A549 (cell line): Measurements from ENCODE around the gene CMTR1. TPM values are rescaled to one million over a fixed set of nuclear protein-coding genes. Genes with fewer than 3 reads are reported as not detected.
A peak's percentile ranks its signal among the peaks of the same experiment; 100 is the strongest.

ENCODE experiments used
- ATAC-seq, 2 experiments: fragments of 200-7000 bp in 1 of 2; fragments of >200 bp in 1 of 2; cut with Nextera tagmentation in 1 of 2; cut with Tn5 transposase in 1 of 2; 3 replicates each; pipeline versions ENCODE4 v1.8.0 to v1.9.1; 2018 to 2020; ENCODE audit warnings: mild to moderate bottlenecking in 1 of 2, moderate library complexity in 1 of 2
- CTCF ChIA-PET: fragments of 300-600 bp; sonication (Branson Sonifier 250); formaldehyde crosslinking; extraction: SDS; loops from one replicate; lab custom pipeline; 2021; ENCODE audit warnings: antibody characterized with exemption, inconsistent platforms; lab: Yijun Ruan, JAX
- POLR2A ChIA-PET: fragments of 350-600 bp; formaldehyde crosslinking; extraction: SDS; loops from one replicate; lab custom pipeline; 2021; ENCODE audit warnings: antibody characterized with exemption, inconsistent platforms; lab: Yijun Ruan, JAX
- DNase-seq, 2 experiments: peaks; one replicate each; pipeline versions ENCODE4 v3.0.0 to v3.0.0-alpha.2; 2011 to 2016; ENCODE audit warnings: low read depth in 1 of 2, low spot score in 1 of 2
- FAIRE-seq: peaks from 2 replicates; lab custom pipeline; 2011; peaks lifted over from hg19 to GRCh38; lab: Jason Lieb, UNC
- H3K27ac ChIP-seq, 2 experiments: fragments of >200 bp; sonication (Bioruptor Twin); formaldehyde crosslinking; 3 replicates each; pipeline ENCODE4 v1.5.1; 2016 to 2017
- H3K4me1 ChIP-seq: fragments of >200 bp; sonication (Bioruptor Twin); formaldehyde crosslinking; 3 replicates; pipeline ENCODE4 v1.6.1; 2016
- H3K4me2 ChIP-seq: fragments of >200 bp; sonication (Bioruptor Twin); formaldehyde crosslinking; 3 replicates; pipeline ENCODE4 v1.6.1; 2016
- H3K4me3 ChIP-seq: fragments of >200 bp; sonication (Bioruptor Twin); formaldehyde crosslinking; 3 replicates; pipeline ENCODE4 v1.5.1; 2016
- H3K9me3 ChIP-seq: fragments of >200 bp; sonication (Bioruptor Twin); formaldehyde crosslinking; 3 replicates; pipeline ENCODE4 v1.6.1; 2016
- ATOH8 ChIP-seq: fragments of 250-450 bp; sonication (Bioruptor Pico); IDR thresholded peaks from 2 replicates; pipeline ENCODE4 v1.5.0; 2020; ENCODE audit warnings: low read depth, mild to moderate bottlenecking, moderate library complexity
- CTCF ChIP-seq: fragments of >200 bp; sonication (Bioruptor Twin); formaldehyde crosslinking; IDR thresholded peaks from 3 replicates; pipeline ENCODE4 v1.5.1; 2016
- FOSL2 ChIP-seq, 2 experiments: fragments of 450-650 bp in 1 of 2; fragments of >200 bp in 1 of 2; sonication (Bioruptor Twin) in 1 of 2; formaldehyde crosslinking; IDR thresholded peaks; 2 replicates each; pipeline versions ENCODE4 v1.5.0 to v1.6.1; 2016 to 2020; ENCODE audit warnings: mild to moderate bottlenecking in 1 of 2, moderate library complexity in 1 of 2
- HES2 ChIP-seq: fragments of >200 bp; sonication (Bioruptor Twin); formaldehyde crosslinking; IDR thresholded peaks from 2 replicates; pipeline ENCODE4 v1.6.1; 2016
- KDM5A ChIP-seq: fragments of 200-600 bp; sonication (generic); IDR thresholded peaks from 2 replicates; pipeline ENCODE4 v1.6.1; 2016; ENCODE audit warnings: antibody characterized with exemption, mild to moderate bottlenecking
- MYC ChIP-seq: IDR thresholded peaks from 2 replicates; pipeline ENCODE4 v1.6.1; 2012; ENCODE audit warnings: mild to moderate bottlenecking, inconsistent platforms, low read length, improper control_type of control experiment, borderline replicate concordance
- RAD21 ChIP-seq, 2 experiments: fragments of >200 bp in 1 of 2; sonication (Bioruptor Twin) in 1 of 2; formaldehyde crosslinking in 1 of 2; IDR thresholded peaks in 1 of 2; conservative IDR thresholded peaks in 1 of 2; 2 replicates in 1 of 2; 3 replicates in 1 of 2; pipeline ENCODE4 v1.6.1; 2012 to 2018; ENCODE audit warnings: inconsistent platforms in 1 of 2
- SMC3 ChIP-seq: fragments of >200 bp; sonication (Bioruptor Twin); formaldehyde crosslinking; IDR thresholded peaks from 3 replicates; pipeline ENCODE4 v1.6.1; 2018; ENCODE audit warnings: inconsistent platforms
- WGBS: methylation state at CpG from one replicate; pipeline ENCODE4 v1.1.6; 2017; ENCODE audit errors: missing lambda C conversion rate; 5-methylcytosine and 5-hydroxymethylcytosine counted together
- polyA plus RNA-seq, 4 experiments: library from polyadenylated mRNA; depleted of rRNA in 3 of 4; stranded (reverse); fragments of >200 nt; fragmentation: RNase III in 1 of 4; extraction: RNeasy Plus Mini Kit Qiagen cat#74134 plus additional on column Dnase treatment in 1 of 4; gene quantifications; 2 replicates in 3 of 4; 3 replicates in 1 of 4; pipeline ENCODE4 v1.2.3, GENCODE V29; 2011 to 2017
- TF ChIP-seq, protein P1 (sequence below): fragments of 450-650 bp; IDR thresholded peaks from 2 replicates; pipeline ENCODE4 v1.6.1; 2014; ENCODE audit warnings: antibody characterized with exemption
- TF ChIP-seq, protein P2 (sequence below): fragments of 200-600 bp; sonication (generic); IDR thresholded peaks from 2 replicates; pipeline ENCODE4 v1.6.1; 2016; ENCODE audit warnings: antibody characterized with exemption, mild to moderate bottlenecking, moderate library complexity
- TF ChIP-seq, protein P3 (sequence below): fragments of 250-450 bp; sonication (Bioruptor Pico); IDR thresholded peaks from 2 replicates; pipeline ENCODE4 v1.5.0; 2021; ENCODE audit warnings: mild to moderate bottlenecking, moderate library complexity, borderline replicate concordance

Gene CMTR1
- polyA plus RNA-seq, 2 of the 4 experiments (the other 2 are of a cell fraction), result 17.0 to 17.8 TPM

DNA sequence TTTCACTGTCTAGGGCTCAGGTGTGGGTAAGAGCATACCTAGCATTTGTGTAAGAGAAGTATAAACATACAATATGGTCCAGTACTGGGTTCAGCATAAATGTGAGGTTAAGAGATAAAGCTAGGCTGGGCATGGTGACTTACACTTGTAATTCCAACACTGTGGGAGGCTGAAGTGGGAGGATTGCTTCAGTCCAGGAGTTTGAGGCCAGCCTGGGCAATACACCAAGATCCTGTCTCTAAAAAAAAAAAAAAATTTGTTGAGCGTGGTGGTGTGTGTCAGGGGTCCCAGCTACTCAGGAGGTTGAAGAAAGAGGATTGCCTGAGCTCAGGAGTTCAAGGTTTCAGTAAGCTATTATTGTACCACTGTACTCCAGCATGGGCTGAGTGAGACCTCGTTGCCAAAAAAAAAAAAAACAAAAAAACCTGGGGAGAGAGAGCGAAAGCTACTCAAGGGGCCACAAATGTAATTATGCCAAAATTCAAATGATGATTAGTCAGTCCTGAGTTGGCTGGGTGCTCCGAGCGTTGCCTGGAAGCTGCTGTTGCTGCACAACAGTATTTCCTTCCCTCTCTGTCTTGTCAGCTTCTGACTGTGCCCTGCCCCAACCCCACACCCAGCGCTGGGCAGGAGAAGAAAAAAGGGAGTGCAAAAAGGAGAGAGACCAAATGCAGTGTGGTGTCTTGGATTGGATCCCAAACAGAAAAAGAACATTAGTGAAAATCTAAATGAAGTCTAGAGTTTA, 24.0 kb downstream of the CMTR1 start:
- 78% methylated on average over 6 of the region's 6 CpGs for WGBS
- no peak for DNase-seq
- no peak for TF ChIP-seq HES2
- TF ChIP-seq, protein P1, sequence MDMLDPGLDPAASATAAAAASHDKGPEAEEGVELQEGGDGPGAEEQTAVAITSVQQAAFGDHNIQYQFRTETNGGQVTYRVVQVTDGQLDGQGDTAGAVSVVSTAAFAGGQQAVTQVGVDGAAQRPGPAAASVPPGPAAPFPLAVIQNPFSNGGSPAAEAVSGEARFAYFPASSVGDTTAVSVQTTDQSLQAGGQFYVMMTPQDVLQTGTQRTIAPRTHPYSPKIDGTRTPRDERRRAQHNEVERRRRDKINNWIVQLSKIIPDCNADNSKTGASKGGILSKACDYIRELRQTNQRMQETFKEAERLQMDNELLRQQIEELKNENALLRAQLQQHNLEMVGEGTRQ, result no peak
- no peak for TF ChIP-seq CTCF
- TF ChIP-seq KDM5A, result no peak
- TF ChIP-seq FOSL2 (IDR thresholded peaks at IDR 0.05), result no peak
- no peak for TF ChIP-seq FOSL2 (CRISPR knock-in tag; IDR thresholded peaks at IDR 0.05)
- TF ChIP-seq ATOH8, result no peak
- TF ChIP-seq RAD21 (conservative IDR thresholded peaks at IDR 0.05 in 1 of 2, IDR thresholded peaks at IDR 0.05 in 1 of 2), result no peak
- TF ChIP-seq SMC3, result no peak
- TF ChIP-seq, protein P2, sequence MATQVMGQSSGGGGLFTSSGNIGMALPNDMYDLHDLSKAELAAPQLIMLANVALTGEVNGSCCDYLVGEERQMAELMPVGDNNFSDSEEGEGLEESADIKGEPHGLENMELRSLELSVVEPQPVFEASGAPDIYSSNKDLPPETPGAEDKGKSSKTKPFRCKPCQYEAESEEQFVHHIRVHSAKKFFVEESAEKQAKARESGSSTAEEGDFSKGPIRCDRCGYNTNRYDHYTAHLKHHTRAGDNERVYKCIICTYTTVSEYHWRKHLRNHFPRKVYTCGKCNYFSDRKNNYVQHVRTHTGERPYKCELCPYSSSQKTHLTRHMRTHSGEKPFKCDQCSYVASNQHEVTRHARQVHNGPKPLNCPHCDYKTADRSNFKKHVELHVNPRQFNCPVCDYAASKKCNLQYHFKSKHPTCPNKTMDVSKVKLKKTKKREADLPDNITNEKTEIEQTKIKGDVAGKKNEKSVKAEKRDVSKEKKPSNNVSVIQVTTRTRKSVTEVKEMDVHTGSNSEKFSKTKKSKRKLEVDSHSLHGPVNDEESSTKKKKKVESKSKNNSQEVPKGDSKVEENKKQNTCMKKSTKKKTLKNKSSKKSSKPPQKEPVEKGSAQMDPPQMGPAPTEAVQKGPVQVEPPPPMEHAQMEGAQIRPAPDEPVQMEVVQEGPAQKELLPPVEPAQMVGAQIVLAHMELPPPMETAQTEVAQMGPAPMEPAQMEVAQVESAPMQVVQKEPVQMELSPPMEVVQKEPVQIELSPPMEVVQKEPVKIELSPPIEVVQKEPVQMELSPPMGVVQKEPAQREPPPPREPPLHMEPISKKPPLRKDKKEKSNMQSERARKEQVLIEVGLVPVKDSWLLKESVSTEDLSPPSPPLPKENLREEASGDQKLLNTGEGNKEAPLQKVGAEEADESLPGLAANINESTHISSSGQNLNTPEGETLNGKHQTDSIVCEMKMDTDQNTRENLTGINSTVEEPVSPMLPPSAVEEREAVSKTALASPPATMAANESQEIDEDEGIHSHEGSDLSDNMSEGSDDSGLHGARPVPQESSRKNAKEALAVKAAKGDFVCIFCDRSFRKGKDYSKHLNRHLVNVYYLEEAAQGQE, result no peak
- TF ChIP-seq, protein P3, sequence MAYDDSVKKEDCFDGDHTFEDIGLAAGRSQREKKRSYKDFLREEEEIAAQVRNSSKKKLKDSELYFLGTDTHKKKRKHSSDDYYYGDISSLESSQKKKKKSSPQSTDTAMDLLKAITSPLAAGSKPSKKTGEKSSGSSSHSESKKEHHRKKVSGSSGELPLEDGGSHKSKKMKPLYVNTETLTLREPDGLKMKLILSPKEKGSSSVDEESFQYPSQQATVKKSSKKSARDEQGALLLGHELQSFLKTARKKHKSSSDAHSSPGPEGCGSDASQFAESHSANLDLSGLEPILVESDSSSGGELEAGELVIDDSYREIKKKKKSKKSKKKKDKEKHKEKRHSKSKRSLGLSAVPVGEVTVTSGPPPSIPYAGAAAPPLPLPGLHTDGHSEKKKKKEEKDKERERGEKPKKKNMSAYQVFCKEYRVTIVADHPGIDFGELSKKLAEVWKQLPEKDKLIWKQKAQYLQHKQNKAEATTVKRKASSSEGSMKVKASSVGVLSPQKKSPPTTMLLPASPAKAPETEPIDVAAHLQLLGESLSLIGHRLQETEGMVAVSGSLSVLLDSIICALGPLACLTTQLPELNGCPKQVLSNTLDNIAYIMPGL (CRISPR knock-in tag), result no peak
- Histone ChIP-seq H3K9me3 (no peaks in the 10 kb centered on the region), H3K4me1 (no peaks in the 10 kb centered on the region), H3K4me2 (no peak overlapping the region), H3K4me3 (no peak overlapping the region), H3K27ac (no peak overlapping the region)
- POLR2A ChIA-PET, result no interaction called here
- FAIRE-seq, result no peak
- CTCF ChIA-PET, result interaction anchor here (1.6 kb wide), 1 partner anchor 75 kb away, joined by 4 read pairs; no protein-coding TSS in a partner anchor
- ATAC-seq, result no peak

GRCh38 chr6:37459981-37460800, 27.2 kb downstream of the CMTR1 start:
- WGBS, result 97% methylated on average over 4 of the region's 5 CpGs
- no peak for TF ChIP-seq CTCF
- TF ChIP-seq MYC, result no peak
- no peak for DNase-seq
- Histone ChIP-seq H3K4me2 (no peak overlapping the region), H3K27ac (no peak overlapping the region), H3K4me1 (no peaks in the 10 kb centered on the region), H3K9me3 (no peaks in the 10 kb centered on the region), H3K4me3 (no peak overlapping the region)
- POLR2A ChIA-PET, result no interaction called here
- CTCF ChIA-PET, result interaction anchor here (1.0 to 1.3 kb wide), 3 partner anchors 11 to 232 kb away, joined by 3 to 4 read pairs (median 4); no protein-coding TSS in a partner anchor
- ATAC-seq, result 0 out of 6 replicates have a peak, but pooled peaks of 1 of the 2 experiments have one; percentile 13
- FAIRE-seq, result no peak
